Camera-type eye (tissue), 1 donor: ENCODE results near the gene SARDH. TPM values are rescaled to one million over a fixed set of nuclear protein-coding genes. Genes with fewer than 3 reads are reported as not detected.

ENCODE experiments used
- total RNA-seq: library from RNA; depleted of rRNA; stranded (reverse); fragments of >200 nt; gene quantifications from one replicate; pipeline ENCODE4 v1.2.3, GENCODE V29; 2014

SARDH gene
- total RNA-seq, result 18.9 TPM

DNA sequence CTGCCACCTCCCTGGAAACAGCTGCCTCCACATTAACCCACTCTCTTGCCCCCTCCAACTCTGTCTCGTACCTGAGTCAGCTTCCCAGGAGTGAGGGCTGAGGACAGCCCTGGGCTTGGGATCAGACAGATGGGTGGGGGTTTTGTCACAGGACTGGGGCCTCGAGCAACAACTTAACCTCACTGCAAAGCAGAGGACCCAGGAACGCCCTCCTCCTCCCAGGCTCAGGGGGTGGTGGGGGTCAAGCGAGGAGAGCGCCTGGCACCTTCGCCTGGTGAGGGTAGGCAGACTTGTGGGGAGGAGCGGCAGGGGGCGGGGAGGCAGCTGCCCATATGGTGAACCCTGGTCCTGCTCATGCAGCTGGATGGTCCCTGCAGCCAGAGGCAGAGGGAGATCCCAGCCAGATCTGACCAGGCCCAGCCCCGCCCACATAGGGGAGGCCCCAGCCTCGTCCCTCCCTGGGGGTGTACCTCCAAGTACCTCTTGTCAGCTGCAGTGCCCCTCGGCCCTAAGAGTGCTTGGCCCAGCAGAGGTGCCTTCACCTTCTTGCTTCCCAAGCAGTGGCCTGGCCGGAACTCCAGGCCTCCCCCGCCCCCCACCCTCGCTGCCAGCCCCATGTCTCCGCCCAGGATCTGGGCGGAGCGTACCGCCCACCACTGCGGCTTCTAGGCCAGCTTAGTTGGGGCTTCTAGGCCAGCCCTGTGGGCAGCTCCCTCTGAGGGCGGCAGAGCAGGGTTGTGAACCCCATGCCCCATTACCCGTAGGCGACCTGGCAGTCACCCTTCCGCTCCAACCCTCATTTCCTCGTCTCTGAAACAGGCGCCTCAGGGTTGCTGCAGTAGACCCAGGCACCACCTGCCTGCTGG lies at the start of gene SARDH:
Gene SARDH (minus strand): TSS at position 579 of the 866 bp plus-strand sequence. CDS start 4,179 bp downstream, outside the sequence.

GRCh38 chr9:133635533-133636531 lies 102.3 kb downstream of the SARDH start, which contains the start of gene DBH:
TSS of gene DBH (plus strand) at chr9:133636363. CDS start at chr9:133636372, 9 bp downstream.

Other genes starting within 250 kb of the SARDH start
- 2.1 TPM for gene MYMK, start 213.4 kb downstream of the SARDH start, total RNA-seq
- gene ADAMTSL2, start 203.6 kb downstream of the SARDH start, total RNA-seq, result 4.3 TPM
- gene FAM163B, start 129.0 kb downstream of the SARDH start, total RNA-seq, result not detected
- gene DBH, start 102.0 kb downstream of the SARDH start, total RNA-seq, result 0.11 TPM